GM23338 (cell line): ENCODE data around the gene SLC27A3.

Experiments used
- CREB1 ChIP-seq: fragments of 250-450 bp; sonication (Bioruptor Pico); IDR thresholded peaks from 2 replicates; pipeline ENCODE4 v1.5.0; 2020; ENCODE audit warnings: low read depth, mild to moderate bottlenecking, moderate library complexity
- POLR2AphosphoS5 ChIP-seq: IDR thresholded peaks from 2 replicates; pipeline ENCODE4 v1.6.1; 2016; ENCODE audit warnings: antibody characterized with exemption, low read depth
- STAT1 ChIP-seq: IDR thresholded peaks from one replicate; pipeline ENCODE4 v1.6.1; 2016; ENCODE audit warnings: antibody characterized with exemption; ENCODE audit not compliant: unreplicated experiment
- TF ChIP-seq, protein P1 (sequence below): IDR thresholded peaks from one replicate; pipeline ENCODE4 v1.6.1; 2018; ENCODE audit warnings: antibody characterized with exemption; ENCODE audit not compliant: unreplicated experiment
- TF ChIP-seq, protein P2 (sequence below), 2 experiments: fragments of 200-600 bp in 1 of 2; sonication (generic) in 1 of 2; conservative IDR thresholded peaks; 2 replicates each; pipeline versions ENCODE4 v1.5.1 to v1.6.1; 2016 to 2017; ENCODE audit warnings: antibody characterized with exemption in 2 of 2, low read depth in 2 of 2, mild to moderate bottlenecking in 2 of 2, moderate library complexity in 1 of 2

DNA sequence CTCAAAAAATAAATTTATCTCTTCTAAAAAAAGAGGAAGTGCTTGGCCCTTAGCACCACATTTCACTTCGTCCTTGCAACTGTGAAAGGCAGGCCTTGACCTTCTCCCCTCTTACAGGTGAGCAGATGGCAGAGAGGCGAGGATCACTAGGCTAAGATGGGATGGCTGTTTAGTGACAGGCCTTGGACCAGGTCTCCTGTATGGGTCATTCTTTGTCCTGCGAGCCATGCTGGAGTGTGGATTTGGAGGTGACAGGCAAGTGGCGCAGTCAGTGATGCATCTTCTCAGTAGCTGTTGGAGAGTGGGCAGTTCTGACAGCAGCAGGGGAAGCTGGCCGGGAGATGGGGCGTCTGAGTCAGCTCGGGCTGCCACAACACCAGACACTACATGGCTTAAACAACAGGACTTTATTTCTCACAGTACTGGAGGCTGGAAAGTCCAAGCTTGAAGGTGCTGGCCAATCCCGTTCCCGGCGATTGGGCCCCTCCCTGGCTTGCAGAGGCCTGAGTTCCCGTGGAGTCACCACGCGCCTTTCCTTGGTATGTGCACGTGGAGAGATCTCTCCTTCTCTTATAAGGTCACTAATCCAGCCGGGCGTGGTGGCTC is 16.5 kb downstream of the SLC27A3 start:
- TF ChIP-seq, protein P1, sequence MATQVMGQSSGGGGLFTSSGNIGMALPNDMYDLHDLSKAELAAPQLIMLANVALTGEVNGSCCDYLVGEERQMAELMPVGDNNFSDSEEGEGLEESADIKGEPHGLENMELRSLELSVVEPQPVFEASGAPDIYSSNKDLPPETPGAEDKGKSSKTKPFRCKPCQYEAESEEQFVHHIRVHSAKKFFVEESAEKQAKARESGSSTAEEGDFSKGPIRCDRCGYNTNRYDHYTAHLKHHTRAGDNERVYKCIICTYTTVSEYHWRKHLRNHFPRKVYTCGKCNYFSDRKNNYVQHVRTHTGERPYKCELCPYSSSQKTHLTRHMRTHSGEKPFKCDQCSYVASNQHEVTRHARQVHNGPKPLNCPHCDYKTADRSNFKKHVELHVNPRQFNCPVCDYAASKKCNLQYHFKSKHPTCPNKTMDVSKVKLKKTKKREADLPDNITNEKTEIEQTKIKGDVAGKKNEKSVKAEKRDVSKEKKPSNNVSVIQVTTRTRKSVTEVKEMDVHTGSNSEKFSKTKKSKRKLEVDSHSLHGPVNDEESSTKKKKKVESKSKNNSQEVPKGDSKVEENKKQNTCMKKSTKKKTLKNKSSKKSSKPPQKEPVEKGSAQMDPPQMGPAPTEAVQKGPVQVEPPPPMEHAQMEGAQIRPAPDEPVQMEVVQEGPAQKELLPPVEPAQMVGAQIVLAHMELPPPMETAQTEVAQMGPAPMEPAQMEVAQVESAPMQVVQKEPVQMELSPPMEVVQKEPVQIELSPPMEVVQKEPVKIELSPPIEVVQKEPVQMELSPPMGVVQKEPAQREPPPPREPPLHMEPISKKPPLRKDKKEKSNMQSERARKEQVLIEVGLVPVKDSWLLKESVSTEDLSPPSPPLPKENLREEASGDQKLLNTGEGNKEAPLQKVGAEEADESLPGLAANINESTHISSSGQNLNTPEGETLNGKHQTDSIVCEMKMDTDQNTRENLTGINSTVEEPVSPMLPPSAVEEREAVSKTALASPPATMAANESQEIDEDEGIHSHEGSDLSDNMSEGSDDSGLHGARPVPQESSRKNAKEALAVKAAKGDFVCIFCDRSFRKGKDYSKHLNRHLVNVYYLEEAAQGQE = no peak
- TF ChIP-seq, protein P2, sequence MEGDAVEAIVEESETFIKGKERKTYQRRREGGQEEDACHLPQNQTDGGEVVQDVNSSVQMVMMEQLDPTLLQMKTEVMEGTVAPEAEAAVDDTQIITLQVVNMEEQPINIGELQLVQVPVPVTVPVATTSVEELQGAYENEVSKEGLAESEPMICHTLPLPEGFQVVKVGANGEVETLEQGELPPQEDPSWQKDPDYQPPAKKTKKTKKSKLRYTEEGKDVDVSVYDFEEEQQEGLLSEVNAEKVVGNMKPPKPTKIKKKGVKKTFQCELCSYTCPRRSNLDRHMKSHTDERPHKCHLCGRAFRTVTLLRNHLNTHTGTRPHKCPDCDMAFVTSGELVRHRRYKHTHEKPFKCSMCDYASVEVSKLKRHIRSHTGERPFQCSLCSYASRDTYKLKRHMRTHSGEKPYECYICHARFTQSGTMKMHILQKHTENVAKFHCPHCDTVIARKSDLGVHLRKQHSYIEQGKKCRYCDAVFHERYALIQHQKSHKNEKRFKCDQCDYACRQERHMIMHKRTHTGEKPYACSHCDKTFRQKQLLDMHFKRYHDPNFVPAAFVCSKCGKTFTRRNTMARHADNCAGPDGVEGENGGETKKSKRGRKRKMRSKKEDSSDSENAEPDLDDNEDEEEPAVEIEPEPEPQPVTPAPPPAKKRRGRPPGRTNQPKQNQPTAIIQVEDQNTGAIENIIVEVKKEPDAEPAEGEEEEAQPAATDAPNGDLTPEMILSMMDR (conservative IDR thresholded peaks at IDR 0.05; ENCODE audit: low read depth in 2 of 2) = no peak
- TF ChIP-seq CREB1 (CRISPR knock-in tag) (no peak), STAT1 (no peak), POLR2AphosphoS5 (no peak)
